B cell (primary cell): ENCODE measurements around the gene SLC25A40.

ENCODE experiments used
- CTCF ChIP-seq: fragments of 200-600 bp; IDR thresholded peaks from one replicate; pipeline ENCODE4 v1.8.0; 2022; ENCODE audit warnings: antibody characterized with exemption, mild to moderate bottlenecking
- EZH2 ChIP-seq: IDR thresholded peaks from 2 replicates; pipeline ENCODE4 v1.6.1; 2012; ENCODE audit warnings: borderline replicate concordance, low read depth, mild to moderate bottlenecking, moderate library complexity, low read length; ENCODE audit not compliant: insufficient read depth, poor library complexity, severe bottlenecking

DNA sequence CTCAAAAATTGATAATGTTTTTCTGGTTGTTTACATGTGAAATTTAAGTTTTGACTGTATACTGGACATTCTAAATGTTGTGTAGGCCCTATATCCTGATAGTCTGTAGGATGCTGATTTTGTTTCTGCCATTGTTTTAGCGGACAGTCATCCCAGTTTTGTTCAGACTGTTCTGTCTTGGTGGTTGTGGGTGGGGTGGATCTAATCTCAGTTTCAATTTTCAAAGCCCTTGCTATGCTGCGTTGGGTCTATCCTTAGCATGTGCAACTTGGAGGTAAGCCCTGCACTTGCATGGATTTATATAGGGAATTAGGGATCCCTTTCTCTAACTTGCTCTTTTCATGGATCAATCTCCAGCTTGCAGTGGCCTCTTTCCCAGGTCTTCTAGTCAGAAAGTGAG is 19.2 kb upstream of the SLC25A40 start:
- TF ChIP-seq CTCF = no peak
- no peak for TF ChIP-seq EZH2
